Activated CD4-positive, alpha-beta T cell treated with anti-CD3 and anti-CD28 coated beads, Interleukin-2, amount 10 ng/mL, durations not matched to agents 24 days and 14 days (primary cell): ENCODE data around the gene ABCF2. TPM values are rescaled to one million over a fixed set of nuclear protein-coding genes. Genes with fewer than 3 reads are reported as not detected.

Experiments
- DNase-seq: peaks from one replicate; pipeline ENCODE4 v3.0.0; 2022
- H3K27ac Mint-ChIP-seq: one replicate; pipeline ENCODE4 v1.8.0; 2022; ENCODE audit warnings: mild to moderate bottlenecking, mixed read lengths
- H3K27me3 Mint-ChIP-seq: one replicate; pipeline ENCODE4 v1.8.0; 2022; ENCODE audit warnings: mixed read lengths
- H3K36me3 Mint-ChIP-seq: one replicate; pipeline ENCODE4 v1.8.0; 2022; ENCODE audit warnings: low read depth, mild to moderate bottlenecking, mixed read lengths
- H3K4me1 Mint-ChIP-seq: one replicate; pipeline ENCODE4 v1.8.0; 2021; ENCODE audit warnings: mixed read lengths
- H3K4me3 Mint-ChIP-seq: one replicate; pipeline ENCODE4 v1.8.0; 2022; ENCODE audit warnings: mild to moderate bottlenecking, moderate library complexity, mixed read lengths
- H3K9me3 Mint-ChIP-seq: one replicate; pipeline ENCODE4 v1.8.0; 2021; ENCODE audit warnings: mixed read lengths
- intact Hi-C: fragments of 100-400 bp; cut with micrococcal nuclease; formaldehyde crosslinking; loops from one replicate; pipeline ENCODE4 v1.15.1; 2023
- total RNA-seq: library from RNA; stranded (reverse); gene quantifications from 2 replicates; pipeline ENCODE4 v1.2.3, GENCODE V29; 2022

ABCF2 gene
- total RNA-seq, 1 donor from 2014 or later = 84.6 TPM

DNA sequence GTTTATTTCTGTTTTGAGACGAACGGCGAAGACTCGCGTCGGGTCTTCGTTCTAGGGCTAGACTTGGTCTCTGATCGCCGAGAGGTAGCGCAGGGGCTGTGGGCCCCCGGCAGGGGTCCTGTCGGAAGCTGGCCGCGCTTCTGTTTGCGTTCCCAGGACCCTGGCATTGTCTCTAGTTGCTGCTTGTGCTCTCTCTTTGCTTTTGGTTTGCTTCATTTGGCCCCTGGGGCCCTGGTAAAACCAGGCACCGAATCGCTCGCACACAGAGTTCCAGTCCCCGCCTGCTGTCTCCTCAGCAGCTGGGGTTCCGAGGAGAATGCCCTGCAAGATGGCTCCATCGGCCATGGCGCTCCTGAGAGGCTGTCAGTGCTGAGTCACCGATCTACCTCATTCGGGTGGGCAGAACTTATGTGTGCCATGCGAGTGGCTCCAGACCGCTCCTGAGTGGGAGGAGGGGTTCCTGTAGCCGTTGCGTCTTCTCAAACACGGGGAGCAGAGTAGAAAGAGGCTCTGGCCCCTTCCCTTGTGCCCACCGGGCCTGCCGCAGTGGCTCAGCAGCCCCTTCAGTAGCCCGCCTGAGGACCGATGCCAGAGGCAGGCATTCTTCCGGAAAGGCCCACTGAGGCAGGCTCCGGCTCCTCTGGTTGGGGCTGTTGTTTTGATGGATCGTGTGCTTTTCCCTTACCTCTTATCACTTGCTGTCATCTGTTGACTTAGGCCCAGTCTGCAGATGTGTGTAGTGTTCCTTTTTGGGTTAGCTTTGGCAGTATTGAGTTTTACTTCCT, 6.1 kb upstream of the ABCF2 start:
- H3K36me3 Mint-ChIP-seq = peaks cover 30% of the 10 kb centered on the region
- H3K9me3 Mint-ChIP-seq = no peaks in the 10 kb centered on the region
- peak overlapping the region; percentile 100 for H3K4me3 Mint-ChIP-seq
- H3K27ac Mint-ChIP-seq = peak overlapping the region; percentile 99
- peak; percentile 88 for DNase-seq
- H3K4me1 Mint-ChIP-seq = peaks cover 27% of the 10 kb centered on the region
- intact Hi-C loops = loop anchor here (1.0 kb wide), 3 partner anchors 11 to 205 kb away; partner anchors contain the start of gene ABCB8
- H3K27me3 Mint-ChIP-seq = peaks cover 6% of the 10 kb centered on the region

DNA sequence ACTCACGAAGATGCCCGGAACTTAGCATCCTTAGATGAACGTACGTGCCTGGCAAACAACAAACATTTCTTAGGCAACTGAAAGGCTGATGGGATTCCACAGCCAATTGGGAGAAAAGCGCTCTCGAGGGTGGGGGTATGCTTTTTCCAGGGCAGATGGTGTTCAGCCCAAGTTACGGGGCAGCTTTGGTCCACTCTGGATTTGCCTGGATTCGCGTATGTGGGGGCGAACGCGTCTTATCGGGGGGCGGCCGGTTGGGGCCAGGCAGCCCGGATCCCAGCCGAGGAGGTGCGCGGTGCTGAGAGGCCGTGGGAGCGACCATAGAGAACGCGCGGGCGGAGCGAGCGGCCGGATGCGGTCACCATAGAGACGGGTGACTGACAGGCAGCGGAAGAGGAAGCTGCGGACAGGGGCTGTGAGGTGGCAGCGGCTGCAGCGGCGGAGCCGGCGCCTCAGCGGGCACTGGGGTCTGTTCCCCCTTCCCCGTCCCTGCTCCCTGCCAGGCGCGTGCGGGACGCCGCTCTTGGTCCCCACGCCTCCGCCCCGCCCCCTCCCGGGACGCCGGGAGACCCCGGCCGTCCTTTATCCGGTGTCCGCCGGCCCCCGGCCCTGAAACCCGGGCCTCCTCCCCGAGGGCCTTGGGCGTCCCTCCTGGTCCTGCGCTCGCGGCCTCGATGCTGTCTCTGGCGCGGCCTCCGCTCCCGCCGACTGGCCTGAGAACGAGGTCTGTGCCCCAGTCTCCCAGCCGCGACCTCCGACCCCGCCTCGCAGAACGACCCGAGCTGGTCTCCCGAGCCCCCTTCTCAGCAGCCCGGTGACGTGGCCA, 5.3 kb upstream of the ABCF2 start, which contains the start of gene CHPF2:
Gene CHPF2 (plus strand): TSS at position 393 of the 826 bp plus-strand sequence. CDS start 1,529 bp downstream, outside the sequence.
- intact Hi-C loops = loop anchor here (1.0 kb wide), 1 partner anchor 204 kb away; the partner anchor contains the start of gene ABCB8
- peak; percentile 98 for DNase-seq
- Mint-ChIP-seq H3K9me3 (no peaks in the 10 kb centered on the region), H3K27ac (peak within 1 kb of the TSS; percentile 99), H3K4me1 (peaks cover 33% of the 10 kb centered on the region), H3K36me3 (peaks cover 30% of the 10 kb centered on the region), H3K4me3 (peak within 1 kb of the TSS; percentile 100), H3K27me3 (peaks cover 6% of the 10 kb centered on the region)

DNA sequence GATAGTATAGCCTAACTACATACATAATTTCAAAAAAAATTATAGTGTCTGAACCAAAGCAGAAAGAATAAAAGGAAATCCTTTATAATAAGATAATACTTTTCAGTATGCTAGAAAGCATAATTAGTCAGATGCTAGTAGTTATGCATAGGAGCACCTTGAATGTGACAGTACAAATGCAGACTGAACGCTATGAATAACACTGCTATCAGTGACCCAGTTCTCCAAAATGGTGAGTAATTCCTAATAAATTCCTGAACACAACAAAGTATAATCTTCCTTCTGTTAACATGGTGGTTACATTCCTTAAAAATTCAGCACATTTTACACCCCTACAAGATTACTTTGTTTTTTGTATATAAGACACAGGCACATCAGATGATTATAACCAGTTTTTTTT, 4.1 kb upstream of the ABCF2 start:
- H3K36me3 Mint-ChIP-seq = peaks cover 31% of the 10 kb centered on the region
- H3K4me3 Mint-ChIP-seq = no peak overlapping the region
- H3K27ac Mint-ChIP-seq = peak overlapping the region; percentile 9
- peaks cover 6% of the 10 kb centered on the region for H3K27me3 Mint-ChIP-seq
- intact Hi-C loops = no loop called here
- H3K9me3 Mint-ChIP-seq = no peaks in the 10 kb centered on the region
- peaks cover 43% of the 10 kb centered on the region for H3K4me1 Mint-ChIP-seq
- DNase-seq = no peak

DNA sequence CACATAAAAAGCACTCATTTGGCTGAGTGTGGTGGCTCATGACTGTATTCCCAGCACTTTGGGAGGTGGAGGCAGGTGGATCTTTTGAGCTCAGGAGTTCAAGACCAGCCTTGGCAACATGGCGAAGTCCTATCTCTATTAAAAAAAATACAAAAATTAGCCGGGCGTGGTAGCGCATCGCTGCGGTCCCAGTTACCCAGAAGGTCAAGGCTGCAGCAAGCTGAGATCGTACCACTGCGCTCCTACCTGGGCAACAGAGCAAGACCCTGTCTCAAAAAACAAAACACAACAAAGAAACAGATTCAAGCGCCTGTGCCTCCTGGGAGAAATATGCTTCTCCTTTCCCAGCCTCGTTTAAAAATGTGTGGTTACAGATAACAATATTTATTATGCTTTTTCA, 2.2 kb upstream of the ABCF2 start:
- Mint-ChIP-seq H3K36me3 (peaks cover 34% of the 10 kb centered on the region), H3K27me3 (peaks cover 6% of the 10 kb centered on the region), H3K4me3 (no peak overlapping the region), H3K4me1 (peaks cover 48% of the 10 kb centered on the region), H3K27ac (no peak overlapping the region), H3K9me3 (no peaks in the 10 kb centered on the region)
- intact Hi-C loops = no loop called here
- no peak for DNase-seq

DNA sequence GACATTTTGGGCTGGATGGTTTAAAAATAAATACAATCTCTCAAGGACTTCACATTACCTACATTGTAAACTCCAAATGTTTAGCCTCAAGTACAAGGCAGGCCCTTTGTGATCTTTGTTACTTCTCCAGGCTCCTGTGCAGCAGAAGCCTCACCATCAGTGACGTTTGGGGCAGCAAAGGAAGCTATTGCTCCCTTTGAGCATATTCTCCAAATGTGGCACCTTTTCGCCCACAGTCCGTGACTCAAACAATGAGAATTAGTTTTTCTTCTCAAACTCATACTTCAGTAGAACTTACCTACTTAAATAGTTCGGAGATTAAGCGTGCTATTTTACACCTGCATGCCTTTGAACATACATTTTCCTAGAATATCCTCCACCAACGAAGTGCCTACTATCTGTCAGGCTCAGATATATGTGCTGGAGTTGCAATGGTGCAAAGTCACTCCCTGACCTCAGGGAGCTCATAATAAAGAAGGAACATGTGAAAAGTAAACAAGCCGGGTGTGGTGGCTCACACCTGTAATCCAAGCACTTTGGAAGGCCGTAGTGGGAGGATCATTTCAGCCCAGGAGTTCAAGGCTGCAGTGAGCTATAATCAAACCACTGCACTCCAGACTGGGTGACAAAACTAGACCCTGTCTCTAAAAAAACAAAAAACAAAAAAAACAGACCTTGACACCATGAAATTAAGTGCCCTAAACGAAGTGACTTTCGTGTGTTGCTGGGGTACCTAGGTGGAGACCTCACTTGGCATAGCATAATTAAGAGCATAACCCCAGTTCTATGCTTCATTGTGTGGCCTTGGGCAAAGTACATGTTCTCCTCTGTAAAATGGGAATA, 1.2 kb upstream of the ABCF2 start:
- Mint-ChIP-seq H3K9me3 (no peaks in the 10 kb centered on the region), H3K27ac (peak overlapping the region; percentile 21), H3K4me3 (peak overlapping the region; percentile 97), H3K4me1 (peaks cover 41% of the 10 kb centered on the region), H3K27me3 (peaks cover 6% of the 10 kb centered on the region), H3K36me3 (peaks cover 37% of the 10 kb centered on the region)
- no peak for DNase-seq
- intact Hi-C loops = no loop called here

DNA sequence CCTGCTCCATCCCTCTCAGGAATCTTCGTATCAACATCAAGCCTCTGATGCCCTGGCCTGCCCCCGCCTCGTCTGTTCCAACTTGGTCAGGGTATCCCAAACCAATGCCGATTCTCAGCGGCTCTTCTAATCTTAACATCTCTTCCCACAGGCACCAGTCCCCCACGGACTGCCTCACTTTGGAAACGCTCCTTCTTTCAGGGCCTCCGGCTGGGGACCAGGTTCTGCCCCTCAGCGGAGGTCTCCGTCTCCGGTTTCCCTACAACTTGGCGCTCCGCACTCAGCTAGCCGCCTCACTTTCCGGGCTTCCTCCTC, 488 bp downstream of the ABCF2 start:
- Mint-ChIP-seq H3K36me3 (peaks cover 42% of the 10 kb centered on the region), H3K4me3 (peak overlapping the region; percentile 97), H3K4me1 (peaks cover 30% of the 10 kb centered on the region), H3K27me3 (peaks cover 6% of the 10 kb centered on the region), H3K27ac (peak overlapping the region; percentile 96), H3K9me3 (no peaks in the 10 kb centered on the region)
- no peak for DNase-seq
- intact Hi-C loops = loop anchor here (2.0 kb wide), 3 partner anchors 18 to 144 kb away; partner anchors contain the start of gene TMUB1

DNA sequence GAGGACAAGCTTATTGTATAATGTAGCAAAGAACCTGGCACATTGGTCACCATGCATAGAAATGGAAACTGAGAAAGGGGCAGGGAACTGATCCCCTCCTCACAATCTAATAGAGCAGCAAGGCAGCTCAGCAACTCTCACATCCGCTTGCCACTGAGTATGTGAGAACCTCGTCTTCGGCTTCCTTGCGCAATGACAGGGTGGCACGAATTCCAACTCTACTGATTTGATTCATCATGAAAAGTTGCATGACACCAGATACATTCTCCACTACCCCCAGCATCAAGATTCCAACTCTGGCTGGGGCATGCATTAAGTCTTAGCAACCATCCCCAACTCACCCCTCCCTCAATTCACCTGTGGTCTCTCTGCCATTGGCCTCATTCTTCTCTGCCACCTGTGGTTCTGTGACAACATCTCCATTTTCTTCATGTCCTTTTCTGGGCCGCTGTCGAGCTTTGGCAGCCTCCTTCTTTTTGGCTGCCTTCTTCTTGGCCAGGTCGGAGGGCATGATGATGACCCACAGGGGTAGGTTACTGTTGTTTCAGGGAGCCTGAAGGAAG, 976 bp downstream of the ABCF2 start:
- peaks cover 5% of the 10 kb centered on the region for H3K27me3 Mint-ChIP-seq
- DNase-seq = no peak
- peaks cover 29% of the 10 kb centered on the region for H3K4me1 Mint-ChIP-seq
- no peaks in the 10 kb centered on the region for H3K9me3 Mint-ChIP-seq
- intact Hi-C loops = loop anchor here (2.0 kb wide), 3 partner anchors 19 to 143 kb away; partner anchors contain the start of gene TMUB1
- H3K36me3 Mint-ChIP-seq = peaks cover 43% of the 10 kb centered on the region
- H3K4me3 Mint-ChIP-seq = peak overlapping the region; percentile 97
- H3K27ac Mint-ChIP-seq = peak overlapping the region; percentile 96

DNA sequence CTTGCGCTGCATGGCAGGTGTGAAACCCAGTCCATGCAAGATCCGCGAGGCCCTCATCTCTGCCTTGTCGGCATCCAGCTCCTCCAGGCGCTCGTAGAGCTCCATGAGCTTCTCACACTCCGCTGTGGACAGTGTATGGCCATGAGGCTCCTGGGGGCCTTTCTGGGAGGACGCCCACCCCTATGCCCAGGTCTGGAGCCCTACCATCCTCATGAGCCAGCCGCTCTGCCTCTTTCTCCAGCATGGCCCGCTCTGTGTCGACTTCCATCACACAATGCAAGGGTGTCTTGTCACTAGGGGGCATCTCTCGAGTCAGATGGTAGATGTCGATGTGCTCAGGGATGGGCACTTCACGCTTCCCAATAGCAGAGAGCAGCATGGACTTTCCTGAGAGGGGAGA, 3.3 kb downstream of the ABCF2 start:
- H3K27me3 Mint-ChIP-seq = no peaks in the 10 kb centered on the region

DNA sequence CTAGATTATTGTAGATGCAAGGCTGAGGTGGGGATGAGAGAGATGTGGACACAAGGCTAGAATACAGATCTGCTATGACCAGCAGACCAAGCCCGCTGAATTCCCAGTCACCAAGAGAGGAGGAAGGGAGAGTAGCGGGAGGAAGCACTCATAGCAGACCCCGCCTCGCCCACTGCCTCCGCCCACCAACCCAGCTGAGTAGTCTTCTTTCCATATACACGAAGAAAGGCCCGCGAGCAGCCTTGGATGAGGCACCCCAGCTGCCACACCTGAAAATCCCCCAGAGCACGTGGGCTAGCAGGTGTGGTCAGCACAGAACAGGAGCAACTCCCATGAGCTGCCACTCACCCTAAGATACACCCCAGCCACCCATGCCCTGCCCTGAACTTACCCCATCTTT, 8.8 kb downstream of the ABCF2 start:
- Mint-ChIP-seq H3K27ac (no peak overlapping the region), H3K4me3 (no peak overlapping the region), H3K27me3 (no peaks in the 10 kb centered on the region), H3K4me1 (peaks cover 3% of the 10 kb centered on the region), H3K36me3 (peaks cover 57% of the 10 kb centered on the region), H3K9me3 (no peaks in the 10 kb centered on the region)
- intact Hi-C loops = no loop called here
- DNase-seq = no peak

More for the DNA sequence above, 3.3 kb downstream of the ABCF2 start:
- Mint-ChIP-seq H3K4me1 (peaks cover 32% of the 10 kb centered on the region), H3K4me3 (no peak overlapping the region), H3K36me3 (peaks cover 54% of the 10 kb centered on the region), H3K9me3 (no peaks in the 10 kb centered on the region), H3K27ac (no peak overlapping the region)
- no peak for DNase-seq
- intact Hi-C loops = no loop called here

DNA sequence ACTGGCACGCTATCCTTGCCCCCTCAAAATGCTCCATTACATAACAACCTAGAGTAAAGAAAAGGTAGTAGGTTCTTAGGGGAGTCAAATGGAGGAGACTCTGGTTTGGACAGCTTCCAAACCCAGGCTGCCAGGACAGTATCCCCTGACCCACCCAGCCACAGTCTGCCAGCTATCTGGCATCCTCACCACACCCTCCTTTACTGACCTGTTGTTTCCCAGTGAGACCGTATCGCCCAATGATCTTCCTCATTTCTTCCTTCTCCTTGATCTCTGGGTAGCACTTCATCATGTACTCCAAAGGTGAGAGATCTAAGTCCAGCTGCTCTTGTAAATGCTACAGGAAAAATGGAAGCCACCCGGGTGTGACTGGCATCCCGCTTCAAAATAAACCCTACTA, 11.6 kb downstream of the ABCF2 start:
- H3K27me3 Mint-ChIP-seq = no peaks in the 10 kb centered on the region
- DNase-seq = no peak
- H3K27ac Mint-ChIP-seq = no peak overlapping the region
- H3K4me3 Mint-ChIP-seq = no peak overlapping the region
- H3K36me3 Mint-ChIP-seq = peaks cover 59% of the 10 kb centered on the region
- intact Hi-C loops = no loop called here
- no peaks in the 10 kb centered on the region for H3K9me3 Mint-ChIP-seq
- peaks cover 3% of the 10 kb centered on the region for H3K4me1 Mint-ChIP-seq

DNA sequence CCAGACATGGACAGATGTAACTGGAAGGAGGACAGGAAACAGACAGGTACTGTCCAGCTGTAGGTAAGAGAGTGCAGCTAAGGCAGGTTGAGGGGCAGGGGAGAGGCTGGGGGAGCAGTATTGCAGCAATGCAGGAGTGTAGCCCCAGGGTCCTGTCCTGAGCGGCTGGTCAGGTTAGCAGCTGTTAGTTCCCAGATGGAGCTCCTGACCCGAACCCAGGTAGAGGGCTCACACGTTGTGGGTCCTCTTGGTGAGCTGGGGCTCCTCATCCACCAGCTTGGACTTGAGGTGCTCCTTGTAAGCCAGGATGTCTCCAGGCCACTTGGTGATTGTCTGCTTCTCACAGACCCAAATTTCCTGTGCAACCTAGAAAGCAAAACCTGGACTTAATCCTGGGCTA, 13.2 kb downstream of the ABCF2 start:
- H3K4me3 Mint-ChIP-seq = no peak overlapping the region
- no peaks in the 10 kb centered on the region for H3K9me3 Mint-ChIP-seq
- intact Hi-C loops = no loop called here
- no peak for DNase-seq
- no peaks in the 10 kb centered on the region for H3K27me3 Mint-ChIP-seq
- peaks cover 51% of the 10 kb centered on the region for H3K36me3 Mint-ChIP-seq
- H3K27ac Mint-ChIP-seq = no peak overlapping the region
- H3K4me1 Mint-ChIP-seq = peaks cover under 1% of the 10 kb centered on the region

DNA sequence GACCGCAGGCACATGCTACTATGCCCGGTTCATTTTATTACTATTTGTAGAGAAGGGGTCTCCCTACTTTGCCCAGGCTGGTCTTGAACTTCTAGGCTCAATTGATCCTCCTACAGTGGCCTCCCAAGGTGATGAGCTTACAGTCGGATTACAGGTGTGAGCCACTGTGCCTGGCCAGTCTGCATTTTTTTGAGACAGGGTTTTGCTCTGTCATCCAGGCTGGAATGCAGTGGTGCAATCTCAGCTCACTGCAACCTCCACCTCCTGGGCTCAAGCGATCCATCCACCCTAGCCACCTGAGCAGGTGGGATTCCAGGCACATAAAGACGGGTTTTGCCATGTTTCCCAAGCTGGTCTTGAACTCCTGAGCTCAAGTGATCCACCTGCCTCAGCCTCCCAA, 14.4 kb downstream of the ABCF2 start:
- H3K27me3 Mint-ChIP-seq = no peaks in the 10 kb centered on the region
- no peak overlapping the region for H3K4me3 Mint-ChIP-seq
- H3K27ac Mint-ChIP-seq = no peak overlapping the region
- peaks cover 39% of the 10 kb centered on the region for H3K36me3 Mint-ChIP-seq
- DNase-seq = no peak
- intact Hi-C loops = no loop called here
- peaks cover 6% of the 10 kb centered on the region for H3K4me1 Mint-ChIP-seq
- no peaks in the 10 kb centered on the region for H3K9me3 Mint-ChIP-seq

DNA sequence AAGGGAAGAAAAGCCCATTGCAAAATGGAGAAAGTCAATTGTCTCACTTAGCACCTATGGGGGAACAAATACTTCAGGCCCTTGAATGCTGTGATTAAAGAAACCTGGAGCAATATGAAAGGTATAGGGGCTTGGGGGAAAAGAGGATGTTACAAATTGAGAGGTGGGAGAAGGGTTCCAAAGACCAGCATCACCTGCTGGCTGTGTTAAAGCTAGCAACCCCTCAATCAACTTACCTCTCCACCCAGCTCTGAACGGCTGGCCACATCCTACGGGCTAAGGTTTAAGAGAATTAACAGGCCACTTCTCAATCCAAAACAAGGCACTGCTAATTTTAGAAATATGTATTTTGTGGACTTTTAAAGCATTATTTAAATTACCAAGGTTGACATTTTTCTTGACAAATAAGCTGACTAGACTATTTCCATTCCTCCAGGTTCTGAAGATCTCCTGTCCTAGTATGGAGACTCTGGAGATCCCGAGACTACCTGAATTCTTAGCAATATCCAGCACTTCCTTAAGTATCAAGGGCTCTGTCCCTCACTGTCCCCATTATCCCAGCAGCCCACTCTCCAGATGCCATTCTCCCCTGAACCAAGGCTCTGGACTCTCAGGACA, 15.7 kb downstream of the ABCF2 start:
- H3K4me1 Mint-ChIP-seq = peaks cover 17% of the 10 kb centered on the region
- no peak overlapping the region for H3K27ac Mint-ChIP-seq
- intact Hi-C loops = no loop called here
- H3K9me3 Mint-ChIP-seq = no peaks in the 10 kb centered on the region
- no peak for DNase-seq
- no peaks in the 10 kb centered on the region for H3K27me3 Mint-ChIP-seq
- H3K36me3 Mint-ChIP-seq = peaks cover 38% of the 10 kb centered on the region
- H3K4me3 Mint-ChIP-seq = no peak overlapping the region
